ENCODE data around the gene HOXA6.

HOXA6 gene

GRCh38 chr7:27131390-27131819 is 16.2 kb downstream of the HOXA6 start:
- Mint-ChIP-seq H3K27me3 (ENCODE audit: low read depth, poor library complexity) (no peaks in the 10 kb centered on the region), H3K27ac (peak overlapping the region; percentile 96), H3K4me3 (peak overlapping the region; percentile 97), H3K4me1 (peaks cover 86% of the 10 kb centered on the region), H3K9me3 (no peaks in the 10 kb centered on the region), H3K36me3 (ENCODE audit: low read depth) (peaks cover 44% of the 10 kb centered on the region)
- no peak for TF ChIP-seq CTCF (IDR thresholded peaks at IDR 0.05)
- no peak for DNase-seq

- peak; percentile 96 for DNase-seq
- H3K4me3 Mint-ChIP-seq = peak within 1 kb of the TSS; percentile 98
- peak within 1 kb of the TSS; percentile 96 for H3K27ac Mint-ChIP-seq
- peaks cover 86% of the 10 kb centered on the region for H3K4me1 Mint-ChIP-seq
- no peak for TF ChIP-seq CTCF (IDR thresholded peaks at IDR 0.05)
- peaks cover 44% of the 10 kb centered on the region for H3K36me3 Mint-ChIP-seq (ENCODE audit: low read depth)
- H3K27me3 Mint-ChIP-seq (ENCODE audit: low read depth, poor library complexity) = no peaks in the 10 kb centered on the region
- H3K9me3 Mint-ChIP-seq = no peaks in the 10 kb centered on the region
Measured at GRCh38 chr7:27130540-27131389, 16.8 kb downstream of the HOXA6 start, which contains the start of gene HOXA4. HOXA4 (minus strand) TSS chr7:27130757; CDS start chr7:27130733, 24 bp downstream.

- Mint-ChIP-seq H3K27me3 (ENCODE audit: low read depth, poor library complexity) (no peaks in the 10 kb centered on the region), H3K27ac (peak overlapping the region; percentile 93), H3K36me3 (ENCODE audit: low read depth) (peaks cover 41% of the 10 kb centered on the region), H3K4me3 (peak overlapping the region; percentile 98), H3K9me3 (no peaks in the 10 kb centered on the region), H3K4me1 (peaks cover 86% of the 10 kb centered on the region)
- no peak for TF ChIP-seq CTCF (IDR thresholded peaks at IDR 0.05)
- DNase-seq = peak; percentile 75
Measured at GRCh38 chr7:27129729-27130539, 17.6 kb downstream of the HOXA6 start.

GRCh38 chr7:27128776-27129728 is 18.5 kb downstream of the HOXA6 start:
- Mint-ChIP-seq H3K9me3 (no peaks in the 10 kb centered on the region), H3K4me1 (peaks cover 86% of the 10 kb centered on the region), H3K27me3 (ENCODE audit: low read depth, poor library complexity) (no peaks in the 10 kb centered on the region), H3K4me3 (peak overlapping the region; percentile 98), H3K27ac (peak overlapping the region; percentile 93), H3K36me3 (ENCODE audit: low read depth) (peaks cover 41% of the 10 kb centered on the region)
- no peak for TF ChIP-seq CTCF (IDR thresholded peaks at IDR 0.05)
- peak; percentile 48 for DNase-seq

- no peaks in the 10 kb centered on the region for H3K27me3 Mint-ChIP-seq (ENCODE audit: low read depth, poor library complexity)
- H3K27ac Mint-ChIP-seq = peak overlapping the region; percentile 100
- peaks cover 86% of the 10 kb centered on the region for H3K4me1 Mint-ChIP-seq
Measured at GRCh38 chr7:27128034-27128433, 19.5 kb downstream of the HOXA6 start.

More at GRCh38 chr7:27128034-27128433, 19.5 kb downstream of the HOXA6 start:
- peaks cover 43% of the 10 kb centered on the region for H3K36me3 Mint-ChIP-seq (ENCODE audit: low read depth)
- DNase-seq = no peak
- TF ChIP-seq CTCF (IDR thresholded peaks at IDR 0.05) = no peak
- H3K9me3 Mint-ChIP-seq = no peaks in the 10 kb centered on the region
- peak overlapping the region; percentile 98 for H3K4me3 Mint-ChIP-seq

Data from nephron progenitor cell (in vitro differentiated cells).